GM21619 (cell line): ENCODE measurements around the gene MYO19.
A peak's percentile ranks its signal among the peaks of the same experiment; 100 is the strongest.
"Not testable (repeated sequence)": the region's sequence is repeated elsewhere in the genome, so short reads cannot be mapped to it uniquely, and the experiment has no call there.

Experiments
- ATAC-seq: cut with Tn5 transposase; IDR thresholded peaks from one replicate; pipeline ENCODE4 v1.9.1; 2021; ENCODE audit not compliant: unreplicated experiment

MYO19 gene

GRCh38 chr17:36501351-36501750 is 33.3 kb downstream of the MYO19 start:
- ATAC-seq = no peak

GRCh38 chr17:36500745-36501225 is 33.9 kb downstream of the MYO19 start:
- ATAC-seq = no peak

GRCh38 chr17:36498560-36499300 is 35.9 kb downstream of the MYO19 start:
- no peak for ATAC-seq

GRCh38 chr17:36498155-36498554 is 36.5 kb downstream of the MYO19 start:
- ATAC-seq = no peak

- no peak for ATAC-seq
These were observed 38.5 kb downstream of the MYO19 start for GRCh38 chr17:36496018-36496789.

GRCh38 chr17:36495076-36495578 is 39.5 kb downstream of the MYO19 start:
- ATAC-seq = no peak

GRCh38 chr17:36494674-36495073 is 40.0 kb downstream of the MYO19 start:
- no peak for ATAC-seq

- no peak for ATAC-seq
These were observed 40.7 kb downstream of the MYO19 start for GRCh38 chr17:36493956-36494355.

GRCh38 chr17:36486204-36487194 is 48.2 kb downstream of the MYO19 start, which contains the start of gene ZNHIT3:
Gene ZNHIT3 (plus strand): TSS chr17:36486681. CDS start chr17:36486700, 19 bp downstream.
- peak; percentile 85 for ATAC-seq

GRCh38 chr17:36485805-36486203 is 48.9 kb downstream of the MYO19 start:
- ATAC-seq = no peak

GRCh38 chr17:36485027-36485426 is 49.6 kb downstream of the MYO19 start:
- no peak for ATAC-seq

- ATAC-seq = not testable (repeated sequence)
These were observed 50.6 kb downstream of the MYO19 start for GRCh38 chr17:36484021-36484420.

- no peak for ATAC-seq
These were observed 51.8 kb downstream of the MYO19 start for GRCh38 chr17:36482611-36483504.

- no peak for ATAC-seq
These were observed 52.8 kb downstream of the MYO19 start for GRCh38 chr17:36481829-36482228.

- no peak for ATAC-seq
These were observed 59.2 kb downstream of the MYO19 start for GRCh38 chr17:36475346-36475970.

- no peak for ATAC-seq
These were observed 60.1 kb downstream of the MYO19 start for GRCh38 chr17:36474571-36474970.

GRCh38 chr17:36470499-36470898 is 64.2 kb downstream of the MYO19 start:
- no peak for ATAC-seq

GRCh38 chr17:36469733-36470132 is 64.9 kb downstream of the MYO19 start:
- ATAC-seq = no peak
